ENCODE results near the gene DENND4C. TPM values are rescaled to one million over a fixed set of nuclear protein-coding genes. Genes with fewer than 3 reads are reported as not detected.

Gene DENND4C
- polyA plus RNA-seq, 1 of the 3 experiments (the other 2 are of a cell fraction) = 7.5 TPM

GRCh38 chr9:19232823-19233194 is 2.3 kb downstream of the DENND4C start:
- H3K27me3 ChIP-seq (ENCODE audit: insufficient read depth) = no peaks in the 10 kb centered on the region
- no peaks in the 10 kb centered on the region for H3K9me2 ChIP-seq
- peaks cover 0 to 8% of the 10 kb centered on the region in 2 experiments; a peak in 3 of 4 replicates for H3K4me1 ChIP-seq (ENCODE audit: control insufficient read depth in 1 of 2, insufficient read depth in 2 of 2, low read depth in 1 of 2, low read length in 1 of 2)
- ChIA-PET CTCF (interaction anchor here (1.0 to 1.6 kb wide), 5 partner anchors 9 to 224 kb away, joined by 3 to 4 read pairs (median 3); no protein-coding TSS in a partner anchor), POLR2A (interaction anchor here (1.3 kb wide), 1 partner anchor 147 kb away, joined by 8 read pairs; the partner anchor contains the start of gene RPS6)
- peaks cover 7% of the 10 kb centered on the region for H3F3A ChIP-seq (replicated peaks; ENCODE audit: insufficient read depth)
- WGBS (ENCODE audit: low lambda C conversion rate) = 35% methylated on average over 1 of the region's 1 CpG
- H2AFZ ChIP-seq (ENCODE audit: low read depth) = no peak overlapping the region
- H3K4me3 ChIP-seq (ENCODE audit: low read depth in 2 of 2, low read length in 1 of 2) = peak overlapping the region; percentile 75 to 79; a peak in 2 of 4 replicates
- peak overlapping the region; percentile 88; the same call in 1 of the 2 replicates for H3K9ac ChIP-seq
- peak overlapping the region; percentile 88 for H3K4me2 ChIP-seq
- H3K9me3 ChIP-seq = no peaks in the 10 kb centered on the region
- H4K20me1 ChIP-seq (ENCODE audit: insufficient read depth) = peaks cover 47% of the 10 kb centered on the region
- H3K36me3 ChIP-seq (replicated peaks in 1 of 2; ENCODE audit: control insufficient read depth in 1 of 2, insufficient read depth in 2 of 2, low read length in 1 of 2) = peaks cover 0 to 9% of the 10 kb centered on the region in 2 experiments
- TF ChIP-seq JUND (IDR thresholded peaks at IDR 0.05) = no peak
- TF ChIP-seq, protein P1, sequence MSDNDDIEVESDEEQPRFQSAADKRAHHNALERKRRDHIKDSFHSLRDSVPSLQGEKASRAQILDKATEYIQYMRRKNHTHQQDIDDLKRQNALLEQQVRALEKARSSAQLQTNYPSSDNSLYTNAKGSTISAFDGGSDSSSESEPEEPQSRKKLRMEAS (IDR thresholded peaks at IDR 0.05; ENCODE audit: low read depth) = no peak
- no peak for TF ChIP-seq REST (IDR thresholded peaks at IDR 0.05; ENCODE audit: low read depth, low read length)
- peaks cover 70% of the 10 kb centered on the region for H3K79me2 ChIP-seq (ENCODE audit: insufficient read depth)
- H3K27ac ChIP-seq (ENCODE audit: low read depth in 2 of 2, low read length in 1 of 2) = peak overlapping the region; percentile 12 to 87; a peak in 3 of 4 replicates
- peak; percentile 21 for DNase-seq

- Histone ChIP-seq H3K79me2 (ENCODE audit: insufficient read depth) (peaks cover 74% of the 10 kb centered on the region), H2AFZ (ENCODE audit: low read depth) (no peak overlapping the region), H3K36me3 (replicated peaks in 1 of 2; ENCODE audit: control insufficient read depth in 1 of 2, insufficient read depth in 2 of 2, low read length in 1 of 2) (peaks cover 0 to 9% of the 10 kb centered on the region in 2 experiments), H3F3A (replicated peaks; ENCODE audit: insufficient read depth) (peaks cover 7% of the 10 kb centered on the region), H3K9me3 (no peaks in the 10 kb centered on the region), H3K4me2 (peak overlapping the region; percentile 88), H3K9me2 (no peaks in the 10 kb centered on the region), H3K4me3 (ENCODE audit: low read depth in 2 of 2, low read length in 1 of 2) (peak overlapping the region in 1 of 2 experiments; percentile 79; a peak in 1 of 4 replicates), H3K9ac (peak overlapping the region; percentile 88; the same call in 1 of the 2 replicates), H3K27me3 (ENCODE audit: insufficient read depth) (no peaks in the 10 kb centered on the region), H3K27ac (ENCODE audit: low read depth in 2 of 2, low read length in 1 of 2) (peak overlapping the region in 1 of 2 experiments; percentile 23; a peak in 2 of 4 replicates), H4K20me1 (ENCODE audit: insufficient read depth) (peaks cover 47% of the 10 kb centered on the region), H3K4me1 (ENCODE audit: control insufficient read depth in 1 of 2, insufficient read depth in 2 of 2, low read depth in 1 of 2, low read length in 1 of 2) (peaks cover 0 to 8% of the 10 kb centered on the region in 2 experiments; a peak in 3 of 4 replicates)
- ChIA-PET CTCF (interaction anchor here (1.0 to 1.3 kb wide), 3 partner anchors 8 to 59 kb away, joined by 3 to 4 read pairs (median 3); no protein-coding TSS in a partner anchor), POLR2A (interaction anchor here (0.6 to 1.3 kb wide), 2 partner anchors 82 to 146 kb away, joined by 3 to 8 read pairs; partner anchors contain the start of gene RPS6)
- no peak for TF ChIP-seq USF2 (IDR thresholded peaks at IDR 0.05; ENCODE audit: borderline replicate concordance, low read depth, low read length)
- TF ChIP-seq SIN3A (IDR thresholded peaks at IDR 0.05; ENCODE audit: borderline replicate concordance, low read depth, low read length) = no peak
- WGBS (ENCODE audit: low lambda C conversion rate) = 97% methylated on average over 5 of the region's 5 CpGs
- DNase-seq = no peak
Measured at GRCh38 chr9:19233344-19233743, 2.9 kb downstream of the DENND4C start.

Measured in SK-N-SH (cell line).